Chondrocyte (in vitro differentiated cells): ENCODE measurements around the gene RGMA. TPM values are rescaled to one million over a fixed set of nuclear protein-coding genes. Genes with fewer than 3 reads are reported as not detected.
A peak's percentile ranks its signal among the peaks of the same experiment; 100 is the strongest.
"Not testable (repeated sequence)": the region's sequence is repeated elsewhere in the genome, so short reads cannot be mapped to it uniquely, and the experiment has no call there.

ENCODE experiments used
- DNase-seq: peaks from one replicate; pipeline ENCODE4 v3.0.0; 2021; ENCODE audit warnings: mixed read lengths, low spot score
- H3K27ac Mint-ChIP-seq: one replicate; pipeline ENCODE4 v1.8.0; 2021; ENCODE audit warnings: mild to moderate bottlenecking, moderate library complexity, mixed read lengths; ENCODE audit not compliant: unreplicated experiment
- H3K27me3 Mint-ChIP-seq: 2 replicates; pipeline ENCODE4 v1.8.0; 2021; ENCODE audit warnings: low read depth, mixed read lengths
- H3K36me3 Mint-ChIP-seq: 2 replicates; pipeline ENCODE4 v1.8.0; 2021; ENCODE audit warnings: low read depth, mixed read lengths
- H3K4me1 Mint-ChIP-seq: 2 replicates; pipeline ENCODE4 v1.8.0; 2021; ENCODE audit warnings: low read depth, mild to moderate bottlenecking, mixed read lengths
- H3K4me3 Mint-ChIP-seq: one replicate; pipeline ENCODE4 v1.8.0; 2021; ENCODE audit warnings: mild to moderate bottlenecking, moderate library complexity, mixed read lengths; ENCODE audit not compliant: unreplicated experiment
- H3K9me3 Mint-ChIP-seq: 2 replicates; pipeline ENCODE4 v1.8.0; 2021; ENCODE audit warnings: low read depth, mixed read lengths
- CTCF ChIP-seq: fragments of 200-600 bp; sonication (generic); IDR thresholded peaks from 2 replicates; pipeline ENCODE4 v1.5.0; 2021; ENCODE audit warnings: antibody characterized with exemption, mild to moderate bottlenecking, moderate library complexity
- total RNA-seq: library from RNA; stranded (reverse); gene quantifications from 3 replicates; pipeline ENCODE4 v1.2.1, GENCODE V29; 2021

RGMA gene
- total RNA-seq, 1 donor from 2014 or later, result 13.0 TPM

DNA sequence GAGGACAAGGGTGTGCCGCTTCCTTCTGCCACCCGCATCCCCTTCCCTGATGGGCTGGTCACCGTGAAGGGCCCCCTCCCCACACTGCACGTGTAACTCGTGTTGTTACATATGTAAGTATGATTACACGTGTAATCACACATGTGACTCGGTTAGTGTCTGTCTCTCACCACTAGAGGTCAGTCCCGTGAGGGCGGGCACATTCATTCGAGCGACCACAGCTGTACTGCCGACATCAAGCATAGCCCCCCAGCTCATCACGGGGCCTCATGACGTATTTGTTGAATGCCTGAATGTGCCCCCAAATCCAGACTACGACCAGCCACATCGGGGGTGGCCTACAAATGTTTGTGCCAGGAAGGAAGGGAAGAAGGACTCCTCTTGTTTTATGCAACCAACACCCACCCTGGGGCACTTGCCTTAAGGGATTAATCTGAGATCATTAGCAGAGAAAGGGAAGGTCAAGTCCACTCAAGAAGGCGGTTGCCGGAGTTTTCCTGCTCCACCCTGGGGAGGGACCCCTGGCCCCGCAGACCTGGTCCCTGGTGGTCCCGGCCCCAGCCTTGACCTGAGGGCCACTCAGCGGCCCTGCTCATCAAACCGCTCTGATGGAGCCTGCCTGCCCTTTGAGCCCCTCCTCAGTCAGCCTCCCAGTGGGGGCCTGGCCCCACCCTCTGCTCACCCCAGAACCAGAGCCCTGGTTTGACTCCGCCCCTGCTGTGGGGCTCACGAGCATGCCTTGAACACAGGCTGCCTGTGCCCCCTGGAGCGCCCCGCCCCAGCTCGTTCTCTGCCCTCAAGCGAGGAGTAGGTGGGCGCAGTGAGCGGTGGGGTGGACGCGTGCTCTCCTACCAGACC, 52.8 kb downstream of the RGMA start:
- Mint-ChIP-seq H3K4me3 (no peak overlapping the region), H3K36me3 (no peaks in the 10 kb centered on the region), H3K4me1 (peaks cover 14% of the 10 kb centered on the region), H3K27me3 (no peaks in the 10 kb centered on the region), H3K9me3 (peaks cover 4% of the 10 kb centered on the region), H3K27ac (no peak overlapping the region)
- DNase-seq, result no peak
- TF ChIP-seq CTCF, result peak; percentile 84

- no peak for DNase-seq
- Mint-ChIP-seq H3K27ac (no peak overlapping the region), H3K27me3 (no peaks in the 10 kb centered on the region), H3K4me1 (peaks cover 19% of the 10 kb centered on the region), H3K36me3 (no peaks in the 10 kb centered on the region), H3K9me3 (peaks cover 4% of the 10 kb centered on the region), H3K4me3 (no peak overlapping the region)
- TF ChIP-seq CTCF, result no peak
Observed at GRCh38 chr15:93035092-93035915, 53.7 kb downstream of the RGMA start.

GRCh38 chr15:93034512-93034911, 54.5 kb downstream of the RGMA start:
- H3K4me1 Mint-ChIP-seq, result peaks cover 27% of the 10 kb centered on the region
- no peak overlapping the region for H3K4me3 Mint-ChIP-seq
- H3K9me3 Mint-ChIP-seq, result peaks cover under 1% of the 10 kb centered on the region
- H3K27me3 Mint-ChIP-seq, result no peaks in the 10 kb centered on the region
- H3K36me3 Mint-ChIP-seq, result no peaks in the 10 kb centered on the region
- no peak overlapping the region for H3K27ac Mint-ChIP-seq
- TF ChIP-seq CTCF, result no peak
- DNase-seq, result no peak

GRCh38 chr15:93033434-93034045, 55.5 kb downstream of the RGMA start:
- H3K27me3 Mint-ChIP-seq, result no peaks in the 10 kb centered on the region
- peaks cover 36% of the 10 kb centered on the region for H3K4me1 Mint-ChIP-seq
- H3K36me3 Mint-ChIP-seq, result peaks cover under 1% of the 10 kb centered on the region
- no peak overlapping the region for H3K27ac Mint-ChIP-seq
- no peak for TF ChIP-seq CTCF
- no peak overlapping the region for H3K4me3 Mint-ChIP-seq
- no peak for DNase-seq
- H3K9me3 Mint-ChIP-seq, result no peaks in the 10 kb centered on the region

- not testable (repeated sequence) for H3K9me3 Mint-ChIP-seq, H3K4me3 Mint-ChIP-seq, H3K27me3 Mint-ChIP-seq, DNase-seq, H3K27ac Mint-ChIP-seq, H3K36me3 Mint-ChIP-seq
- peaks cover 38% of the 10 kb centered on the region for H3K4me1 Mint-ChIP-seq
Observed at GRCh38 chr15:93032515-93033206, 56.4 kb downstream of the RGMA start.

DNA sequence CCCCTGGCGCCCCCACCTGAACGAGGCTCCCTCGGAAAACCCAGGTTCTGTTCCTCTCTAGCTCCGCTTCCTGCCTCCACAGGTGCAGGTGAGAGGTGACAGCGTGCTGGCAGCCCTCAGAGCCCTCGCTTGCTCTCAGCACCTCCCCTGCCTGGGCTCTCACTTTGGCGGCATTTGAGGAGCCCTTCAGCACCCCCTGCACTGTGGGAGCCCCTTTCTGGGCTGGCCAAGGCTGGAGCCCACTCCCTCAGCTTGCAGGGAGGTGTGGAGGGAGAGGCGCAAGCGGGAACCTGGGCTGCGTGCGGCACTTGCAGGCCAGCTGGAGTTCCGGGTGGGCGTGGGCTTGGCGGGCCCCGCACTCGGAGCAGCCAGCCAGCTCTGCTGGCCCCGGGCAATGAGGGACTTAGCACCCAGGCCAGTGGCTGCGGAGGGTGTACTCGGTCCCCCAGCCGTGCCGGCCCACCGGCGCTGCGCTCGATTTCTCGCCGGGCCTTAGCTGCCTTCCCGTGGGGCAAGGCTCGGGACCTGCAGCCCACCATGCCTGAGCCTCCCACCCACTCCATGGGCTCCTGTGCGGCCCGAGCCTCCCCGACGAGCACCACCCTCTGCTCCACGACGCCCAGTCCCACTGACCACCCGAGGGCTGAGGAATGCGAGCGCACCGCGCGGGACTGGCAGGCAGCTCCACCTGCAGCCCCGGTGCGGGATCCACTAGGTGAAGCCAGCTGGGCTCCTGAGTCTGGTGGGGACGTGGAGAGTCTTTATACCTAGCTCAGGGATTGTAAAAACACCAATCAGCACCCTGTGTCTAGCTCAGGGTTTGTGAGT, 57.2 kb downstream of the RGMA start:
- H3K27ac Mint-ChIP-seq, result not testable (repeated sequence)

More for the DNA sequence above, 57.2 kb downstream of the RGMA start:
- DNase-seq, H3K36me3 Mint-ChIP-seq, H3K27me3 Mint-ChIP-seq, H3K4me3 Mint-ChIP-seq, H3K9me3 Mint-ChIP-seq: not testable (repeated sequence)
- peaks cover 40% of the 10 kb centered on the region for H3K4me1 Mint-ChIP-seq
